Stimulated activated CD4-positive, alpha-beta T cell treated with anti-CD3 and anti-CD28 coated beads, TNF-alpha, amount 100 ng/mL, for 24 hours (primary cell): Measurements from ENCODE around the gene SESN1.
A peak's percentile ranks its signal among the peaks of the same experiment; 100 is the strongest.
"Not testable (repeated sequence)": the region's sequence is repeated elsewhere in the genome, so short reads cannot be mapped to it uniquely, and the experiment has no call there.

Experiments used
- DNase-seq, 3 experiments: peaks; one replicate each; pipeline ENCODE4 v3.0.0-alpha.2; 2020; ENCODE audit warnings: low read depth in 3 of 3

SESN1 gene

GRCh38 chr6:109095036-109095834 is 589 bp upstream of the SESN1 start, which contains the start of gene CEP57L1:
Gene CEP57L1 (plus strand): TSS chr6:109095507. CDS start chr6:109145222, 49,715 bp downstream.
- DNase-seq, result peak; percentile 88 to 95 (median 91)

GRCh38 chr6:109093732-109094415 is 772 bp downstream of the SESN1 start:
- DNase-seq, result no peak

GRCh38 chr6:109092074-109092473 is 2.6 kb downstream of the SESN1 start:
- DNase-seq, result no peak

GRCh38 chr6:109091314-109092024 is 3.2 kb downstream of the SESN1 start:
- no peak for DNase-seq

GRCh38 chr6:109088995-109089394 is 5.7 kb downstream of the SESN1 start:
- no peak for DNase-seq

GRCh38 chr6:109087661-109088264 is 6.9 kb downstream of the SESN1 start:
- no peak for DNase-seq

GRCh38 chr6:109084146-109084545 is 10.5 kb downstream of the SESN1 start:
- not testable (repeated sequence) for DNase-seq

GRCh38 chr6:109083657-109084056 is 11.0 kb downstream of the SESN1 start:
- DNase-seq, result no peak

- no peak for DNase-seq
These were observed 12.5 kb downstream of the SESN1 start for GRCh38 chr6:109082188-109082577.

- DNase-seq, result no peak
These were observed 13.0 kb downstream of the SESN1 start for GRCh38 chr6:109081516-109082187.

GRCh38 chr6:109081026-109081425 is 13.6 kb downstream of the SESN1 start:
- no peak for DNase-seq

GRCh38 chr6:109079981-109080380 is 14.7 kb downstream of the SESN1 start:
- DNase-seq, result no peak

GRCh38 chr6:109076377-109076776 is 18.3 kb downstream of the SESN1 start:
- DNase-seq, result no peak

GRCh38 chr6:109075934-109076333 is 18.7 kb downstream of the SESN1 start:
- no peak for DNase-seq

GRCh38 chr6:109074133-109074415 is 20.6 kb downstream of the SESN1 start:
- no peak for DNase-seq

- peak in 1 of 3 experiments; percentile 46 for DNase-seq
These were observed 21.1 kb downstream of the SESN1 start for GRCh38 chr6:109073344-109074132.

GRCh38 chr6:109071125-109071917 is 23.3 kb downstream of the SESN1 start:
- DNase-seq, result no peak

GRCh38 chr6:109069746-109070145 is 24.9 kb downstream of the SESN1 start:
- DNase-seq, result no peak

GRCh38 chr6:109062767-109063352 is 31.8 kb downstream of the SESN1 start:
- no peak for DNase-seq

- DNase-seq, result no peak
These were observed 32.4 kb downstream of the SESN1 start for GRCh38 chr6:109062216-109062615.
